ENCODE data around the gene PDPK1. TPM values are rescaled to one million over a fixed set of nuclear protein-coding genes. Genes with fewer than 3 reads are reported as not detected.
A peak's percentile ranks its signal among the peaks of the same experiment; 100 is the strongest.

PDPK1 gene
- total RNA-seq (10 to 100 TPM; 29.1 to 54.1 (median 40.4) TPM), polyA plus RNA-seq (10 to 100 TPM; 12.3 to 32.3 TPM)
- long read RNA-seq, donor 1, full-length matches to known transcripts: 28 of 60 reads
- long read RNA-seq, donor 1, partial matches to known transcripts: 2 of 60 reads
- long read RNA-seq, donor 1, other reads (novel, unspliced or antisense): 30 of 60 reads
- long read RNA-seq, donor 2, full-length matches to known transcripts: 75 of 125 reads
- long read RNA-seq, donor 2, partial matches to known transcripts: 5 of 125 reads
- long read RNA-seq, donor 2, other reads (novel, unspliced or antisense): 45 of 125 reads
- long read RNA-seq, donor 3, full-length matches to known transcripts: 42 of 81 reads
- long read RNA-seq, donor 3, partial matches to known transcripts: 2 of 81 reads
- long read RNA-seq, donor 3, other reads (novel, unspliced or antisense): 37 of 81 reads

DNA sequence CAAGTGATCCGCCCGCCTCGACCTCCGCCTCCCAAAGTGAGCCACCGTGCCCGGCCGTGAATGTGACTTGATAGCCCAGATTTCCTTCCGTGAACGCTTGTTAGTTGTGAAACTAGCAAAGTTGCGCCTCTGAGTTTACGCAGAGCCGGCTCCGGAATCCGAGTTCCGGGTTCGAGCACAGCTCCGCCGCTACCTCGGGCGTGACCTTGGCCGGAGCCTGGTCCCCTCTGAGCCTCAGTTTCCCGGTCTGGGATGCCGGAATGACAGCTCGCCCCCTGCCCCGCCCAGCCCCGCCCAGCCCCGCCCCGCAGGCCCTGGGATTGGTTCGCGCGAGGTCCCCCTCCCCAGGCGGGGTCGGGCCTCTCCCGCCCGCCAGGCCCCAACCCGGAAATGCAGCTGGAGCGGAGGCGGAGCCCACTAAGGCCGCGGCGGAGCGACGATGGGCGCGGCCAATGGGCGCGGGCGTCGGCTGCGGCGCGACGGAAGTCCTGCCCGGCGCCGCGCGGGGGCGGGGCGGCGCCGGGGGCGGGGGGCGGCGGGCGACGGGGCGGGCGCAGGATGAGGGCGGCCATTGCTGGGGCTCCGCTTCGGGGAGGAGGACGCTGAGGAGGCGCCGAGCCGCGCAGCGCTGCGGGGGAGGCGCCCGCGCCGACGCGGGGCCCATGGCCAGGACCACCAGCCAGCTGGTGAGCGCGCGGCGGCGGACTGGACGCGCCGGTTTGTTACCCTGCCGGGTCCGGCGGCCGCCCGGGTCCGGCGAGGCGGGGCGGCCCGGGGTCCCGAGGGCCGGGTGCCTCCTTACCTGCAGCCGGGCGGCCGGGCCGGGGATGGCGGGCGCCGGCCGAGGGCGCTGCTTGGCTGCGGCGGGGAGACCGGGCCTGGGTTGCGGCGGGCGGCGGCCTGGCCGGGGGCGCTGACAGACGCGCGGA is at the start of gene PDPK1:
Gene PDPK1, plus strand, starts transcription at position 571 of the 929 bp plus-strand sequence. Its CDS starts 92 bp downstream, at position 663.
- Histone ChIP-seq H3K27ac (peak within 1 kb of the TSS; percentile 70 to 95 (median 91)), H3K36me3 (peaks cover 0 to 8% (median 0%) of the 10 kb centered on the region in 9 donors), H3K9me3 (no peaks in the 10 kb centered on the region), H3K27me3 (no peaks in the 10 kb centered on the region), H3K4me3 (peak within 1 kb of the TSS; percentile 64 to 93 (median 79)), H3K4me1 (peaks cover 4 to 61% (median 36%) of the 10 kb centered on the region in 12 donors)
- TF ChIP-seq, protein P1, sequence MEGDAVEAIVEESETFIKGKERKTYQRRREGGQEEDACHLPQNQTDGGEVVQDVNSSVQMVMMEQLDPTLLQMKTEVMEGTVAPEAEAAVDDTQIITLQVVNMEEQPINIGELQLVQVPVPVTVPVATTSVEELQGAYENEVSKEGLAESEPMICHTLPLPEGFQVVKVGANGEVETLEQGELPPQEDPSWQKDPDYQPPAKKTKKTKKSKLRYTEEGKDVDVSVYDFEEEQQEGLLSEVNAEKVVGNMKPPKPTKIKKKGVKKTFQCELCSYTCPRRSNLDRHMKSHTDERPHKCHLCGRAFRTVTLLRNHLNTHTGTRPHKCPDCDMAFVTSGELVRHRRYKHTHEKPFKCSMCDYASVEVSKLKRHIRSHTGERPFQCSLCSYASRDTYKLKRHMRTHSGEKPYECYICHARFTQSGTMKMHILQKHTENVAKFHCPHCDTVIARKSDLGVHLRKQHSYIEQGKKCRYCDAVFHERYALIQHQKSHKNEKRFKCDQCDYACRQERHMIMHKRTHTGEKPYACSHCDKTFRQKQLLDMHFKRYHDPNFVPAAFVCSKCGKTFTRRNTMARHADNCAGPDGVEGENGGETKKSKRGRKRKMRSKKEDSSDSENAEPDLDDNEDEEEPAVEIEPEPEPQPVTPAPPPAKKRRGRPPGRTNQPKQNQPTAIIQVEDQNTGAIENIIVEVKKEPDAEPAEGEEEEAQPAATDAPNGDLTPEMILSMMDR (IDR thresholded peaks at IDR 0.05): no peak
- peak in 1 of 2 donors; percentile 50 for TF ChIP-seq POLR2A (IDR thresholded peaks at IDR 0.05)
- DNase-seq (peak; percentile 95 to 98 (median 96)), ATAC-seq (peak; percentile 90 to 96 (median 94))
- intact Hi-C loops (cut with DNase I): loop anchor here in 1 of 10 donors (1.0 to 2.0 kb wide), 2 partner anchors 19 to 23 kb away; no protein-coding TSS in a partner anchor
- 0 to 1% (median 1%) methylated on average over 14 to 126 of the region's 126 CpGs for WGBS, 4 donors

DNA sequence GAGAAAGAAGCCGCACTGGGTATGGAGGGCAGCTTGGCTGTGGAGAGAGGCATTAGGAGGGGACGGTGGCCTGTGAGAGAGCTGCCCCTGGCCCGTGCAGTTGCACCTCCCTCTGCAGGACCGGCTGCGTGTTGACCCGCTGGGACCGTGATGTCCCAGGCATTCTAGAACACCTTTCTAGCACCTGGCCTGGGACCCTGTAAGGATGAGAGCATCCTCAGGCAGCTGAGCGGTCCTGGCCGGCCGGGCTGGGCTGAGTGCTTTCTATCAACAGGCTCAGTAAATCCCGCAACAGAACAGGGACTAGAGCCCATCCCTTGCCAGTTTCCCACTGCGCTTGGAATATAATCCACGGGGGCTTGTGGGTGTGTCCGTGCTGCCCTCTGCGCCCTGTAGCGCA is 48.2 kb upstream of the PDPK1 start:
- WGBS, 4 donors: 88 to 96% (median 96%) methylated on average over 16 of the region's 16 CpGs
- H3K27me3 ChIP-seq: no peaks in the 10 kb centered on the region
- DNase-seq (no peak), ATAC-seq (no peak)
- H3K4me3 ChIP-seq: no peak overlapping the region
- TF ChIP-seq, protein P1 (IDR thresholded peaks at IDR 0.05): no peak
- no peak for TF ChIP-seq POLR2A (IDR thresholded peaks at IDR 0.05)
- no peak overlapping the region for H3K27ac ChIP-seq
- H3K9me3 ChIP-seq: no peaks in the 10 kb centered on the region
- no peaks in the 10 kb centered on the region for H3K36me3 ChIP-seq
- intact Hi-C loops (cut with DNase I): no loop called here
- peaks cover 0 to 27% (median 12%) of the 10 kb centered on the region in 12 donors for H3K4me1 ChIP-seq

DNA sequence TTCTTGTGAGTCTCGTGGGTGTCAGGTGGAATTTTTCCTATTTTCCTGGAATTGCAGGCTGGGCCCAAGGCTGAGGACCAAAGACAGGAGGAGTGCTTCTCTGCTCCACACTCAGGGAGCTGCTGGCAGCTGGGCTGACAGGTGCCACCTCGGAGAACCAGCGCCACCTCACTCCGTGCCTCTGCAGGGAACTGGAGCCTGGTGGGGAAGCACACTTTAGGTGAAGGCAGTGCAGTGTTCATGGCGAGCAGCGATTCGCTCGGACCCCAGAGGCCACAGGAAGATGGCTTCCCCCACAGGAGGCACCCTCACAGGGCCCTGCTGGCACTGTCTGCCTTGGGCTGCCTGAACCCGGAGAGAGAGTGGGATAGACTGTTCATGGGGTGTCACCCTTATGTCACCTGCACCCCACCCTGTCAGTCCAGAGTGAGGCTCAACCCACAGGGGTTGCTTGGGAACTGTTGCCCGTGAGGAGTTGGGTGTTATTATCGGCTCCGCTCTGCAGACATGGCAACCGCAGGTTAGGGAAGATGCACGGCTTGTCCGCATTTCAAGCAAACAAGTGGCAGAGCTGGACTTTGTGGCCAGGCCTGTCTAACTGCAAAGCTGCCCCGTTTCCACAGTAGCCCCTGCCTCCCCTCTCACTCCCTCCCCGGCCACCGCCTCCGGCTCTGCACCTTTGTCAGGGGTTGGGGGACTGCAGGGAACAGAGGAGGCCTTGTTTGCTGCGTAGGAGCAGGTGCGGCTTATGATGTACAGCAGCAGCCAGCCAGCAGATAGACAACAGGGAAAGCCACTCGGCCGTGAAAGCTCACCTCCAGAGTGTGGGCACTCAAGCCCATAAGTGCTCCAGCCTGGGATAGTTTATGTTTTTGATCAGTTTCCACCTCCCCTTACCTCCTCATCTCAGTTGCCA is 47.4 kb upstream of the PDPK1 start:
- Histone ChIP-seq H3K27ac (no peak overlapping the region), H3K9me3 (no peaks in the 10 kb centered on the region), H3K36me3 (no peaks in the 10 kb centered on the region), H3K4me1 (peaks cover 0 to 27% (median 12%) of the 10 kb centered on the region in 12 donors), H3K27me3 (no peaks in the 10 kb centered on the region), H3K4me3 (no peak overlapping the region)
- ATAC-seq (no peak), DNase-seq (peak in 1 of 5 donors; percentile 55)
- TF ChIP-seq POLR2A (IDR thresholded peaks at IDR 0.05): no peak
- TF ChIP-seq, protein P1 (IDR thresholded peaks at IDR 0.05): no peak
- intact Hi-C loops (cut with DNase I): loop anchor here in 3 of 10 donors (10.0 kb wide), 2 partner anchors 56 to 296 kb away; partner anchors contain the start of gene CASKIN1 (in 1 of the 3)
- 91 to 94% (median 92%) methylated on average over 19 to 23 of the region's 23 CpGs for WGBS, 4 donors

Measured in heart left ventricle (tissue), 16 donors.